ENCODE measurements around the gene PLSCR2. TPM values are rescaled to one million over a fixed set of nuclear protein-coding genes. Genes with fewer than 3 reads are reported as not detected.

Gene PLSCR2
- total RNA-seq, 1 experiment from 2014 or later: not detected

GRCh38 chr3:146496726-146497125, 27.4 kb upstream of the PLSCR2 start:
- H3K27me3 ChIP-seq (ENCODE audit: insufficient read depth, low read length): no peaks in the 10 kb centered on the region
- no peaks in the 10 kb centered on the region for H3K4me1 ChIP-seq (ENCODE audit: control insufficient read depth in 1 of 2, insufficient read depth in 2 of 2, low read length in 2 of 2)
- no peak for DNase-seq (ENCODE audit: low read depth, low spot score)
- no peak for TF ChIP-seq SRF (IDR thresholded peaks at IDR 0.05; ENCODE audit: low read depth)
- ChIA-PET RAD21 (ENCODE audit: low non-redundant PET in 1 of 2, low total read pairs in 2 of 2, uncharacterized antibody in 2 of 2, unreplicated experiment in 2 of 2) (no interaction called here), CTCF (no interaction called here), POLR2A (no interaction called here)
- intact Hi-C loops (cut with micrococcal nuclease): no loop called here
- H3K27ac ChIP-seq (ENCODE audit: low read depth, low read length): no peak overlapping the region
- no peak for ATAC-seq
- H3K4me3 ChIP-seq (replicated peaks in 1 of 2; ENCODE audit: low read depth in 1 of 2, low read length in 2 of 2): no peak overlapping the region
- no peak overlapping the region for H2AFZ ChIP-seq (ENCODE audit: low read depth, low read length, poor library complexity, severe bottlenecking)
- no peaks in the 10 kb centered on the region for H3K79me2 ChIP-seq (ENCODE audit: insufficient read depth, low read length)
- H3K9me3 ChIP-seq (ENCODE audit: control insufficient read depth in 1 of 2, insufficient read depth in 1 of 2, low read depth in 1 of 2, low read length in 2 of 2): no peaks in the 10 kb centered on the region
- H3K9ac ChIP-seq (ENCODE audit: low read length): no peak overlapping the region
- no TSS peak for BruUV-seq (replicated peaks)
- H3K9me2 ChIP-seq (ENCODE audit: insufficient read depth): peaks cover 3% of the 10 kb centered on the region; the same call in 1 of the 2 replicates
- H3K36me3 ChIP-seq (ENCODE audit: control insufficient read depth in 1 of 2, insufficient read depth in 2 of 2, low read length in 2 of 2): no peaks in the 10 kb centered on the region
- no peak overlapping the region for H3K4me2 ChIP-seq (ENCODE audit: low read length)
- no peaks in the 10 kb centered on the region for H4K20me1 ChIP-seq (ENCODE audit: insufficient read depth)

DNA sequence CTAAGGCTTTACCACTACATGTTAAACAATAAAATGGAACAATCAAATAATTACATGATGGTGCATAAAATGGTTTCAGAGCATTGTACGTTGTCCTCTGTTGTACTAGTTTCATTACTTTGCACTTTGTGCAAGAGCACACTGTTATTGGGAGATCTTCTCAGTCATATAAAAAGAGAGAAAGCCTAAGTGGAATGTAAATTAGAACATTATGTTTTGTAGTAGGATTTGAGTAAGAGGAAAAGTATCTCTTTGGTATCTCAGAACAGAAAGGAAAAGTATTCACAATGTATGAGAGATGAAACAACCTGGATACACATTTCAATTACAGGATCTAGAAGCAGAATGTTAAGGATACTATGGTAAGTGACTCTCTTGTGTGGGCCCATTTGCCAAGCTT, 26.9 kb upstream of the PLSCR2 start:
- Histone ChIP-seq H3K27me3 (ENCODE audit: insufficient read depth, low read length) (no peaks in the 10 kb centered on the region), H3K36me3 (ENCODE audit: control insufficient read depth in 1 of 2, insufficient read depth in 2 of 2, low read length in 2 of 2) (no peaks in the 10 kb centered on the region), H3K79me2 (ENCODE audit: insufficient read depth, low read length) (no peaks in the 10 kb centered on the region), H3K27ac (ENCODE audit: low read depth, low read length) (no peak overlapping the region), H3K4me2 (ENCODE audit: low read length) (no peak overlapping the region), H4K20me1 (ENCODE audit: insufficient read depth) (no peaks in the 10 kb centered on the region), H3K9ac (ENCODE audit: low read length) (no peak overlapping the region), H3K4me3 (replicated peaks in 1 of 2; ENCODE audit: low read depth in 1 of 2, low read length in 2 of 2) (no peak overlapping the region), H3K4me1 (ENCODE audit: control insufficient read depth in 1 of 2, insufficient read depth in 2 of 2, low read length in 2 of 2) (no peaks in the 10 kb centered on the region), H3K9me2 (ENCODE audit: insufficient read depth) (peaks cover 3% of the 10 kb centered on the region; the same call in 1 of the 2 replicates), H3K9me3 (ENCODE audit: control insufficient read depth in 1 of 2, insufficient read depth in 1 of 2, low read depth in 1 of 2, low read length in 2 of 2) (no peaks in the 10 kb centered on the region), H2AFZ (ENCODE audit: low read depth, low read length, poor library complexity, severe bottlenecking) (no peak overlapping the region)
- ChIA-PET CTCF (no interaction called here), POLR2A (no interaction called here), RAD21 (ENCODE audit: low non-redundant PET in 1 of 2, low total read pairs in 2 of 2, uncharacterized antibody in 2 of 2, unreplicated experiment in 2 of 2) (no interaction called here)
- BruUV-seq (replicated peaks): no TSS peak
- no peak for TF ChIP-seq CEBPB (IDR thresholded peaks at IDR 0.05; ENCODE audit: low read depth)
- no peak for TF ChIP-seq SIN3A (IDR thresholded peaks at IDR 0.05; ENCODE audit: low read depth)
- no peak for TF ChIP-seq RAD21 (IDR thresholded peaks at IDR 0.05; ENCODE audit: low read depth)
- no peak for TF ChIP-seq ATF3 (IDR thresholded peaks at IDR 0.05)
- no peak for TF ChIP-seq JUND (IDR thresholded peaks at IDR 0.05)
- TF ChIP-seq POLR2A (IDR thresholded peaks at IDR 0.05; ENCODE audit: borderline replicate concordance, extremely low read depth, insufficient read depth, insufficient read length): no peak
- no peak for TF ChIP-seq EGR1 (IDR thresholded peaks at IDR 0.05; ENCODE audit: low read depth)
- no peak for TF ChIP-seq SRF (IDR thresholded peaks at IDR 0.05; ENCODE audit: low read depth)
- no peak for TF ChIP-seq YY1 (IDR thresholded peaks at IDR 0.05; ENCODE audit: extremely low read depth, insufficient replicate concordance, low read depth, low read length)
- TF ChIP-seq, protein P1, sequence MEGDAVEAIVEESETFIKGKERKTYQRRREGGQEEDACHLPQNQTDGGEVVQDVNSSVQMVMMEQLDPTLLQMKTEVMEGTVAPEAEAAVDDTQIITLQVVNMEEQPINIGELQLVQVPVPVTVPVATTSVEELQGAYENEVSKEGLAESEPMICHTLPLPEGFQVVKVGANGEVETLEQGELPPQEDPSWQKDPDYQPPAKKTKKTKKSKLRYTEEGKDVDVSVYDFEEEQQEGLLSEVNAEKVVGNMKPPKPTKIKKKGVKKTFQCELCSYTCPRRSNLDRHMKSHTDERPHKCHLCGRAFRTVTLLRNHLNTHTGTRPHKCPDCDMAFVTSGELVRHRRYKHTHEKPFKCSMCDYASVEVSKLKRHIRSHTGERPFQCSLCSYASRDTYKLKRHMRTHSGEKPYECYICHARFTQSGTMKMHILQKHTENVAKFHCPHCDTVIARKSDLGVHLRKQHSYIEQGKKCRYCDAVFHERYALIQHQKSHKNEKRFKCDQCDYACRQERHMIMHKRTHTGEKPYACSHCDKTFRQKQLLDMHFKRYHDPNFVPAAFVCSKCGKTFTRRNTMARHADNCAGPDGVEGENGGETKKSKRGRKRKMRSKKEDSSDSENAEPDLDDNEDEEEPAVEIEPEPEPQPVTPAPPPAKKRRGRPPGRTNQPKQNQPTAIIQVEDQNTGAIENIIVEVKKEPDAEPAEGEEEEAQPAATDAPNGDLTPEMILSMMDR (IDR thresholded peaks at IDR 0.05 in 2 of 3, conservative IDR thresholded peaks at IDR 0.05 in 1 of 3; ENCODE audit: borderline replicate concordance in 1 of 3, insufficient read depth in 1 of 3, low read depth in 2 of 3, low read length in 2 of 3): no peak
- no peak for TF ChIP-seq FOSL1 (IDR thresholded peaks at IDR 0.05; ENCODE audit: low read depth)
- no peak for TF ChIP-seq EZH2phosphoT487 (IDR thresholded peaks at IDR 0.05; ENCODE audit: borderline replicate concordance)
- no peak for TF ChIP-seq ZFX (IDR thresholded peaks at IDR 0.05)
- TF ChIP-seq, protein P2, sequence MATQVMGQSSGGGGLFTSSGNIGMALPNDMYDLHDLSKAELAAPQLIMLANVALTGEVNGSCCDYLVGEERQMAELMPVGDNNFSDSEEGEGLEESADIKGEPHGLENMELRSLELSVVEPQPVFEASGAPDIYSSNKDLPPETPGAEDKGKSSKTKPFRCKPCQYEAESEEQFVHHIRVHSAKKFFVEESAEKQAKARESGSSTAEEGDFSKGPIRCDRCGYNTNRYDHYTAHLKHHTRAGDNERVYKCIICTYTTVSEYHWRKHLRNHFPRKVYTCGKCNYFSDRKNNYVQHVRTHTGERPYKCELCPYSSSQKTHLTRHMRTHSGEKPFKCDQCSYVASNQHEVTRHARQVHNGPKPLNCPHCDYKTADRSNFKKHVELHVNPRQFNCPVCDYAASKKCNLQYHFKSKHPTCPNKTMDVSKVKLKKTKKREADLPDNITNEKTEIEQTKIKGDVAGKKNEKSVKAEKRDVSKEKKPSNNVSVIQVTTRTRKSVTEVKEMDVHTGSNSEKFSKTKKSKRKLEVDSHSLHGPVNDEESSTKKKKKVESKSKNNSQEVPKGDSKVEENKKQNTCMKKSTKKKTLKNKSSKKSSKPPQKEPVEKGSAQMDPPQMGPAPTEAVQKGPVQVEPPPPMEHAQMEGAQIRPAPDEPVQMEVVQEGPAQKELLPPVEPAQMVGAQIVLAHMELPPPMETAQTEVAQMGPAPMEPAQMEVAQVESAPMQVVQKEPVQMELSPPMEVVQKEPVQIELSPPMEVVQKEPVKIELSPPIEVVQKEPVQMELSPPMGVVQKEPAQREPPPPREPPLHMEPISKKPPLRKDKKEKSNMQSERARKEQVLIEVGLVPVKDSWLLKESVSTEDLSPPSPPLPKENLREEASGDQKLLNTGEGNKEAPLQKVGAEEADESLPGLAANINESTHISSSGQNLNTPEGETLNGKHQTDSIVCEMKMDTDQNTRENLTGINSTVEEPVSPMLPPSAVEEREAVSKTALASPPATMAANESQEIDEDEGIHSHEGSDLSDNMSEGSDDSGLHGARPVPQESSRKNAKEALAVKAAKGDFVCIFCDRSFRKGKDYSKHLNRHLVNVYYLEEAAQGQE (IDR thresholded peaks at IDR 0.05; ENCODE audit: low read depth): no peak
- TF ChIP-seq ZNF274 (IDR thresholded peaks at IDR 0.05; ENCODE audit: low read depth, low read length): no peak
- no peak for TF ChIP-seq MAX (IDR thresholded peaks at IDR 0.05)
- TF ChIP-seq TCF7L2 (IDR thresholded peaks at IDR 0.05; ENCODE audit: borderline replicate concordance, extremely low read depth, insufficient read depth, insufficient read length): no peak
- TF ChIP-seq EZH2 (IDR thresholded peaks at IDR 0.05): no peak
- ATAC-seq (no peak), DNase-seq (ENCODE audit: low read depth, low spot score) (no peak)
- intact Hi-C loops (cut with micrococcal nuclease): no loop called here
